Tibial nerve (tissue), 4 donors: Measurements from ENCODE around the gene AFF3. TPM values are rescaled to one million over a fixed set of nuclear protein-coding genes. Genes with fewer than 3 reads are reported as not detected.
"Not testable (repeated sequence)": the region's sequence is repeated elsewhere in the genome, so short reads cannot be mapped to it uniquely, and the experiment has no call there.

Experiments used
- DNase-seq, 2 donors: peaks; one replicate each; pipeline ENCODE4 v3.0.0-alpha.2; 2019; ENCODE audit warnings: low spot score in 2 of 2
- H3K27ac ChIP-seq, 4 donors: fragments of 200-600 bp; sonication (generic) in 3 of 4; one replicate each; pipeline ENCODE4 v1.5.1; 2017 to 2019; ENCODE audit warnings: mild to moderate bottlenecking in 1 of 4
- H3K27me3 ChIP-seq, 2 donors: fragments of 200-600 bp; sonication (generic) in 1 of 2; one replicate each; pipeline versions ENCODE4 v1.5.1 to v1.6.0; 2017 to 2019
- H3K36me3 ChIP-seq, 3 donors: fragments of 200-600 bp; sonication (generic); one replicate each; pipeline ENCODE4 v1.5.1; 2018 to 2019
- H3K4me1 ChIP-seq, 4 donors: fragments of 200-600 bp; sonication (generic) in 3 of 4; one replicate each; pipeline ENCODE4 v1.5.1; 2017 to 2019
- H3K4me3 ChIP-seq, 4 donors: fragments of 200-600 bp; sonication (generic) in 3 of 4; one replicate each; pipeline ENCODE4 v1.5.1; 2017 to 2019; ENCODE audit warnings: mild to moderate bottlenecking in 1 of 4, moderate library complexity in 1 of 4
- H3K9me3 ChIP-seq, 4 donors: fragments of 200-600 bp; sonication (generic) in 3 of 4; one replicate each; pipeline ENCODE4 v1.5.1; 2017 to 2019
- EP300 ChIP-seq, 2 donors: sonication (generic); formaldehyde crosslinking; IDR thresholded peaks; one replicate each; pipeline ENCODE4 v1.6.1; 2017; ENCODE audit warnings: antibody characterized with exemption in 2 of 2, mild to moderate bottlenecking in 1 of 2
- POLR2A ChIP-seq, 2 donors: fragments of 450-650 bp; IDR thresholded peaks; one replicate each; pipeline ENCODE4 v1.6.1; 2017; ENCODE audit warnings: antibody characterized with exemption in 2 of 2, mild to moderate bottlenecking in 2 of 2, moderate library complexity in 2 of 2
- WGBS, 2 donors: methylation state at CpG; one replicate each; pipeline ENCODE4 v1.1.5; 2018; 5-methylcytosine and 5-hydroxymethylcytosine counted together
- total RNA-seq, 4 donors: library from RNA; depleted of rRNA; stranded (reverse); fragments of >200 nt; gene quantifications; one replicate each; pipeline ENCODE4 v1.1.0, GENCODE V29; 2016
- TF ChIP-seq, protein P1 (sequence below), 5 experiments: fragments of 200-600 bp in 3 of 5; fragments of 450-650 bp in 2 of 5; sonication (generic) in 3 of 5; IDR thresholded peaks; one replicate each; pipeline ENCODE4 v1.5.1; 2016 to 2019; ENCODE audit warnings: antibody characterized with exemption in 5 of 5, mild to moderate bottlenecking in 3 of 5, moderate library complexity in 2 of 5

AFF3 gene
- total RNA-seq, 4 donors from 2014 or later, result 7.2 to 36.0 (median 21.4) TPM

DNA sequence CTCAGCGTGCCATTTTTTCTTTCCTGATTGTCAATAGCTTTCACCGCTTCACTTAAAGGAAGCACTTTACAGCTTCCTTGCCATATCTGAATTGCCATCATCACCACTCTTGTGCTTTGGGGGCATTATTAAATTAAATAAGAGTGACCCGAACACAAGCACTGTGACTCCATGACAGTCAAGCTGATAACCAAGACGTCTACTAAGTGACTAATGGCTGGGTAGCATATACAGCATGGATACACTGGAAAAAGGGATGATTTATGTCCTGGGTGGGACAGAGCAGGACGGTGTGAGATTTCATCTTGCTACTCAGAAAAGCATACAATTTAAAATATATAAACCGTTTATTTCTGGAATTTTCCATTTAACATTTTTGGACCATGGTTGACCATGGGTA is 24.3 kb upstream of the AFF3 start:
- no peaks in the 10 kb centered on the region for H3K36me3 ChIP-seq
- H3K4me3 ChIP-seq, result no peak overlapping the region
- no peak for DNase-seq
- H3K27ac ChIP-seq, result no peak overlapping the region
- H3K9me3 ChIP-seq, result peaks cover 0 to 10% (median 0%) of the 10 kb centered on the region in 4 donors
- H3K27me3 ChIP-seq, result no peaks in the 10 kb centered on the region
- TF ChIP-seq EP300 (IDR thresholded peaks at IDR 0.05), result no peak
- TF ChIP-seq POLR2A (IDR thresholded peaks at IDR 0.05), result no peak
- TF ChIP-seq, protein P1, sequence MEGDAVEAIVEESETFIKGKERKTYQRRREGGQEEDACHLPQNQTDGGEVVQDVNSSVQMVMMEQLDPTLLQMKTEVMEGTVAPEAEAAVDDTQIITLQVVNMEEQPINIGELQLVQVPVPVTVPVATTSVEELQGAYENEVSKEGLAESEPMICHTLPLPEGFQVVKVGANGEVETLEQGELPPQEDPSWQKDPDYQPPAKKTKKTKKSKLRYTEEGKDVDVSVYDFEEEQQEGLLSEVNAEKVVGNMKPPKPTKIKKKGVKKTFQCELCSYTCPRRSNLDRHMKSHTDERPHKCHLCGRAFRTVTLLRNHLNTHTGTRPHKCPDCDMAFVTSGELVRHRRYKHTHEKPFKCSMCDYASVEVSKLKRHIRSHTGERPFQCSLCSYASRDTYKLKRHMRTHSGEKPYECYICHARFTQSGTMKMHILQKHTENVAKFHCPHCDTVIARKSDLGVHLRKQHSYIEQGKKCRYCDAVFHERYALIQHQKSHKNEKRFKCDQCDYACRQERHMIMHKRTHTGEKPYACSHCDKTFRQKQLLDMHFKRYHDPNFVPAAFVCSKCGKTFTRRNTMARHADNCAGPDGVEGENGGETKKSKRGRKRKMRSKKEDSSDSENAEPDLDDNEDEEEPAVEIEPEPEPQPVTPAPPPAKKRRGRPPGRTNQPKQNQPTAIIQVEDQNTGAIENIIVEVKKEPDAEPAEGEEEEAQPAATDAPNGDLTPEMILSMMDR (IDR thresholded peaks at IDR 0.05), result no peak
- WGBS, 2 donors, result 91 to 93% methylated on average over 6 of the region's 6 CpGs
- no peaks in the 10 kb centered on the region for H3K4me1 ChIP-seq

DNA sequence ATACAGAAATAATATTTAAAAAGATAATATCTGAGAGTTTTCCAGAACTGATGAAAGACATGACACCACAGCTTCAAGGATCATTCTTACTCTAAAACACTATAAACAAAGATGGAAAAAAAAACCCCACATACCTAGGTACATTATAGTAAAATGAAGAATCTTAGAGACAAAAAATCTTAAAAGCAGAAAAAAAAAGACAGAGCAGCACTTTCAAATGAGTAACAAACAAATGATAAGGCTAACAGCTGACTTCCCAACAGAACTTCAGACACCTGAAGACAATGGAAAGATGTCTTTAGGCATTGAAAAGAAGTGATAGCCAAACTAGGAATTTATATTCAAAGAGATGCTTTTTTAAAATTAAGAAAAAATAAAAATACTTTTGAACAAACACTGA is 21.2 kb upstream of the AFF3 start:
- Histone ChIP-seq H3K36me3 (no peaks in the 10 kb centered on the region), H3K4me3 (no peak overlapping the region), H3K4me1 (no peaks in the 10 kb centered on the region), H3K9me3 (peaks cover 0 to 10% (median 0%) of the 10 kb centered on the region in 4 donors), H3K27me3 (no peaks in the 10 kb centered on the region), H3K27ac (no peak overlapping the region)
- TF ChIP-seq POLR2A (IDR thresholded peaks at IDR 0.05) (no peak), EP300 (IDR thresholded peaks at IDR 0.05) (no peak)
- TF ChIP-seq, protein P1 (IDR thresholded peaks at IDR 0.05), result no peak
- DNase-seq, result no peak

- TF ChIP-seq POLR2A (IDR thresholded peaks at IDR 0.05), result no peak
- TF ChIP-seq, protein P1 (IDR thresholded peaks at IDR 0.05), result no peak
- no peak for TF ChIP-seq EP300 (IDR thresholded peaks at IDR 0.05)
- DNase-seq, result no peak
- H3K27me3 ChIP-seq, result no peaks in the 10 kb centered on the region
These were observed 19.7 kb upstream of the AFF3 start for GRCh38 chr2:100161945-100162620.

DNA sequence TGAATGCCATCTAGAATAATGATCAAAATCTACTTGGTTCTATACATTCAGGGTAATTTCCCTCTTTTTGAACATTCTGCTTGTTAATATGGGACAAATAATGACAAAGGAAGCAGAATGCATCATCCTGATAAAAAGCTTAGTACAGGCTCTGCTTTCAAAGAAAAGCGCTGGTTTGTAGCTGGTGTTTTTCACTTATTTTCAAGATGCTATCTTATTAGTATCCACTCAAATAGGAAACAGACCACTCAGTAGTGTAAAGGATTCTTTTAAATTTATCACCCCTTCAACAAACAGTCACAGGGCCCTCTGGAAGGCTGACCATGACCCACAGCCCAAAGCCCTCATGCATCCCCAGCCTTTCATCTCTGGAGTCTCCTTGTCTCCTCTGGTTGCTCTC is 18.0 kb upstream of the AFF3 start:
- no peaks in the 10 kb centered on the region for H3K4me1 ChIP-seq
- no peak for DNase-seq
- no peak for TF ChIP-seq POLR2A (IDR thresholded peaks at IDR 0.05)
- no peak for TF ChIP-seq EP300 (IDR thresholded peaks at IDR 0.05)
- TF ChIP-seq, protein P1 (IDR thresholded peaks at IDR 0.05), result no peak
- WGBS, 2 donors, result 90 to 98% methylated on average over 1 of the region's 1 CpG
- H3K27me3 ChIP-seq, result no peaks in the 10 kb centered on the region
- no peaks in the 10 kb centered on the region for H3K36me3 ChIP-seq
- H3K4me3 ChIP-seq, result no peak overlapping the region
- no peak overlapping the region for H3K27ac ChIP-seq
- peaks cover 0 to 10% (median 0%) of the 10 kb centered on the region in 4 donors for H3K9me3 ChIP-seq

More at GRCh38 chr2:100161945-100162620, 19.7 kb upstream of the AFF3 start:
- Histone ChIP-seq H3K4me1 (no peaks in the 10 kb centered on the region), H3K36me3 (no peaks in the 10 kb centered on the region), H3K9me3 (peaks cover 0 to 10% (median 0%) of the 10 kb centered on the region in 4 donors), H3K27ac (no peak overlapping the region), H3K4me3 (no peak overlapping the region)

DNA sequence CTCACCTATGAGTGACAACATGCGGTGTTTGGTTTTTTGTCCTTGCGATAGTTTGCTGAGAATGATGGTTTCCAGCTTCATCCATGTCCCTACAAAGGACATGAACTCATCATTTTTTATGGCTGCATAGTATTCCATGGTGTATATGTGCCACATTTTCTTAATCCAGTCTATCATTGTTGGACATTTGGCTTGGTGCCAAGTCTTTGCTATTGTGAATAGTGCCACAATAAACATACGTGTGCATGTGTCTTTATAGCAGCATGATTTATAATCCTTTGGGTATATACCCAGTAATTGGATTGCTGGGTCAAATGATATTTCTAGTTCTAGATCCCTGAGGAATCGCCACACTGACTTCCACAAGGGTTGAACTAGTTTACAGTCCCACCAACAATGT is 9.4 kb upstream of the AFF3 start:
- H3K4me3 ChIP-seq, H3K27ac ChIP-seq, H3K27me3 ChIP-seq, DNase-seq, H3K36me3 ChIP-seq, H3K4me1 ChIP-seq: not testable (repeated sequence)
- H3K9me3 ChIP-seq, result peaks cover 0 to 11% (median 0%) of the 10 kb centered on the region in 4 donors
- 73 to 94% methylated on average over 4 of the region's 4 CpGs for WGBS, 2 donors
